Limb (tissue), 2 donors: ENCODE results near the gene TMEM256.

Source experiments
- DNase-seq, 2 donors: peaks; one replicate each; pipeline ENCODE4 v3.0.0-alpha.2; 2016; ENCODE audit errors: extremely low spot score in 2 of 2

Gene TMEM256

GRCh38 chr17:7408863-7409262 lies 5.0 kb upstream of the TMEM256 start:
- no peak for DNase-seq

- no peak for DNase-seq
Observed at GRCh38 chr17:7408252-7408727, 4.4 kb upstream of the TMEM256 start.

GRCh38 chr17:7407485-7408251 lies 3.8 kb upstream of the TMEM256 start, which contains the start of gene NLGN2:
Gene NLGN2 (plus strand): TSS chr17:7407845. CDS start chr17:7408256, 411 bp downstream.
- DNase-seq = no peak

GRCh38 chr17:7407082-7407481 lies 3.2 kb upstream of the TMEM256 start:
- DNase-seq = no peak

GRCh38 chr17:7406235-7406825 lies 2.4 kb upstream of the TMEM256 start:
- DNase-seq = no peak

GRCh38 chr17:7405350-7406234 lies 1.7 kb upstream of the TMEM256 start:
- peak in 1 of 2 donors; percentile 67 for DNase-seq

- peak in 1 of 2 donors; percentile 79 for DNase-seq
Observed at GRCh38 chr17:7404737-7405349, 946 bp upstream of the TMEM256 start.

- peak in 1 of 2 donors; percentile 36 for DNase-seq
Observed at GRCh38 chr17:7403727-7403976, 245 bp downstream of the TMEM256 start.

- DNase-seq = peak in 1 of 2 donors; percentile 23
Observed at GRCh38 chr17:7403043-7403726, 712 bp downstream of the TMEM256 start.

GRCh38 chr17:7398612-7399011 lies 5.3 kb downstream of the TMEM256 start:
- no peak for DNase-seq

- DNase-seq = no peak
Observed at GRCh38 chr17:7396147-7396546, 7.8 kb downstream of the TMEM256 start.

- peak; percentile 82 to 92 for DNase-seq
Observed at GRCh38 chr17:7394452-7395191, 9.3 kb downstream of the TMEM256 start, which contains the start of gene PLSCR3. Gene PLSCR3 (minus strand): TSS chr17:7394525. CDS start chr17:7394110, 415 bp downstream.

- DNase-seq = no peak
Observed at GRCh38 chr17:7393613-7394451, 10.1 kb downstream of the TMEM256 start.

GRCh38 chr17:7392696-7393612 lies 10.9 kb downstream of the TMEM256 start:
- no peak for DNase-seq

- DNase-seq = no peak
Observed at GRCh38 chr17:7391307-7391706, 12.6 kb downstream of the TMEM256 start.

GRCh38 chr17:7389924-7390910 lies 13.7 kb downstream of the TMEM256 start:
- DNase-seq = no peak

GRCh38 chr17:7388856-7389255 lies 15.0 kb downstream of the TMEM256 start:
- no peak for DNase-seq
